GM21619 (cell line): ENCODE data around the gene NR3C2.
"Not testable (repeated sequence)": the region's sequence is repeated elsewhere in the genome, so short reads cannot be mapped to it uniquely, and the experiment has no call there.

Experiments used
- ATAC-seq: cut with Tn5 transposase; IDR thresholded peaks from one replicate; pipeline ENCODE4 v1.9.1; 2021; ENCODE audit not compliant: unreplicated experiment

Gene NR3C2

GRCh38 chr4:148173397-148174017 is 268.7 kb downstream of the NR3C2 start:
- ATAC-seq, result no peak

GRCh38 chr4:148171596-148171995 is 270.6 kb downstream of the NR3C2 start:
- ATAC-seq, result no peak

- ATAC-seq, result no peak
Measured at GRCh38 chr4:148170408-148171365, 271.5 kb downstream of the NR3C2 start.

- ATAC-seq, result no peak
Measured at GRCh38 chr4:148166132-148166591, 276.1 kb downstream of the NR3C2 start.

- ATAC-seq, result no peak
Measured at GRCh38 chr4:148164557-148164956, 277.7 kb downstream of the NR3C2 start.

- ATAC-seq, result no peak
Measured at GRCh38 chr4:148162991-148163390, 279.2 kb downstream of the NR3C2 start.

GRCh38 chr4:148162519-148162918 is 279.7 kb downstream of the NR3C2 start:
- ATAC-seq, result no peak

- no peak for ATAC-seq
Measured at GRCh38 chr4:148161601-148162000, 280.6 kb downstream of the NR3C2 start.

- no peak for ATAC-seq
Measured at GRCh38 chr4:148159793-148160192, 282.4 kb downstream of the NR3C2 start.

GRCh38 chr4:148154769-148155168 is 287.4 kb downstream of the NR3C2 start:
- no peak for ATAC-seq

GRCh38 chr4:148152868-148153625 is 289.2 kb downstream of the NR3C2 start:
- no peak for ATAC-seq

GRCh38 chr4:148151806-148152205 is 290.4 kb downstream of the NR3C2 start:
- no peak for ATAC-seq

- no peak for ATAC-seq
Measured at GRCh38 chr4:148145475-148145874, 296.7 kb downstream of the NR3C2 start.

- no peak for ATAC-seq
Measured at GRCh38 chr4:148143174-148143573, 299.0 kb downstream of the NR3C2 start.

- no peak for ATAC-seq
Measured at GRCh38 chr4:148141501-148141900, 300.7 kb downstream of the NR3C2 start.

GRCh38 chr4:148126825-148127224 is 315.4 kb downstream of the NR3C2 start:
- ATAC-seq, result no peak

GRCh38 chr4:148124512-148124911 is 317.7 kb downstream of the NR3C2 start:
- ATAC-seq, result no peak

- not testable (repeated sequence) for ATAC-seq
Measured at GRCh38 chr4:148123161-148123560, 319.1 kb downstream of the NR3C2 start.

- ATAC-seq, result no peak
Measured at GRCh38 chr4:148120216-148120615, 322.0 kb downstream of the NR3C2 start.

GRCh38 chr4:148118633-148119032 is 323.6 kb downstream of the NR3C2 start:
- ATAC-seq, result no peak

GRCh38 chr4:148118179-148118578 is 324.0 kb downstream of the NR3C2 start:
- ATAC-seq, result no peak
